HG03108 (cell line): ENCODE data around the gene CIP2A.

Experiments
- ATAC-seq: cut with Tn5 transposase; IDR thresholded peaks from one replicate; pipeline ENCODE4 v1.9.1; 2021; ENCODE audit warnings: moderate library complexity; ENCODE audit not compliant: unreplicated experiment

CIP2A gene

DNA sequence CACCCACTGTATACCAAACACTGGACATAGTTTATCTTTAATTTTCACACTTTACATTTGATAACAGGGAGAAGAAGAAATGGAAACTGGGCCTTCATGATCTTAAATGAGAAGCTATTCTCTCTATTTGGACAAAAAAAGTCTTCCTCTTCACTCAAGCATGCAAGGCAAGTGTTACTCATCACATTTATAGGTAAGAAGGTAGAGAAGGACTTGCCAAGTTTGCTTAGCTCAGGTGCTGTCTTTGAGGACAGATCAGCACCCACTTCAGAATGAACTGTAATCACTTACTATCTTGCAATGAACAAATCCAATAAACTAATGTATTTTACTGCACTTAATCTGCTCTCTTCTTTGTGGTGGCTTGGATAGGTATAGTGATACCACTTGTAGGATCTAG, 77.7 kb downstream of the CIP2A start:
- ATAC-seq: no peak

DNA sequence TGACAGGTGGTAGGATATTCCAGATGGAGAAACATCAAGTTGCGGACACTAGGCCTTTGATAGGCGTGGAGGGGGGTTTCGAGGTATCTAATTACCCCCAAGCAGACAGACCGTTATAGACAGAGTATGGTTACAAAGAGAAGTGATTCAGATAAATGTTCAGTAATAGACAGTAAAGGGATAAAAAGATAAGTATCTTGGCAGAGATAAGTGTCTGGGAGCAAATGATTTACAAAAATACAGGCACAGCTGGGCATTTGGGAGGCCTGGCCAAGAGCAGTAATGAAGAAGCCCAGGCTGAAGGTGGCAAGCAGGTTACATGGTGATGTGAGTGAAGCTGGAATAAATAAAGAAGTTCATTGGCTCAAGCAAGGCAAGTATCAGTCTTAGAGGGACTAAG, 78.2 kb downstream of the CIP2A start:
- no peak for ATAC-seq

DNA sequence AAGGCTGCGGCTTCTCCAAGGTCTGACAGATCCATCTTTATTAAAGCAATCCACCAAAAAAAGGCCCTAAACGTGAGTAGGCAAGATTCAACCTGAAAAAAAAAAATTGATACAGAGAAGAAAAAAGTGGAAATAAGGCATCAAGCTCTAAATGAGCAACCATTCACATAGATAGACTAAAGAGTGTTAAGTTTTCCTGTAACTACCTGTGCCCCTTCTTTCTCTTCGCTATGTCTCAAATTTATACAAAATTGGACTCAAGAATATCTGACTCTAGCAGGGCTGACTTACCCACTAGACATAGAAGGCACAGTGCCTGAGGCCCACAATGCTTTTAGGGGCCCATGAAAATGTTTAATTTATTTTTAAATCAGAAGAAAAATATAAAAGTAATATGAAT, 78.7 kb downstream of the CIP2A start, which contains the start of gene MYH15:
Gene MYH15 (minus strand): TSS at position 101 of the 400 bp plus-strand sequence. CDS start 66 bp downstream, at position 35.
- no peak for ATAC-seq

DNA sequence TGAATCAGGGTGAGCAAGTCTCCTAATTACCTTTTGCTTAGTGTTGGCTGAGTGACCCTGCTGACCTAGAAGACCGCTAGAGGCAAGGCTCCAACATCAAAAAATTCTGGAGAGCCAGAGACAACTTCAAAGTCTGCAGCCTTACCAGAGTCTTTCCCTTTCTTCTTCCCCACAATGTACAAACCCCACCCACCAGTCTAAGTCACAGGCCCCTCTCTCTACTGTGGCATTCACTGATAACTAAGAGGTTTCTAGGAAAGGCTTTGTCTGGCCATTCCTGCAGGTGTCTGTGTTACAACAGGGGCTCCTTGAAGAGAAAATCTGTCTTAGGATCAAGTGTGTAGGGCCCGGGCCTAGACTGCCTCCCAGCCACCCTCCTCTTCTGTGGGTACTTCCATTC, 79.4 kb downstream of the CIP2A start:
- no peak for ATAC-seq

DNA sequence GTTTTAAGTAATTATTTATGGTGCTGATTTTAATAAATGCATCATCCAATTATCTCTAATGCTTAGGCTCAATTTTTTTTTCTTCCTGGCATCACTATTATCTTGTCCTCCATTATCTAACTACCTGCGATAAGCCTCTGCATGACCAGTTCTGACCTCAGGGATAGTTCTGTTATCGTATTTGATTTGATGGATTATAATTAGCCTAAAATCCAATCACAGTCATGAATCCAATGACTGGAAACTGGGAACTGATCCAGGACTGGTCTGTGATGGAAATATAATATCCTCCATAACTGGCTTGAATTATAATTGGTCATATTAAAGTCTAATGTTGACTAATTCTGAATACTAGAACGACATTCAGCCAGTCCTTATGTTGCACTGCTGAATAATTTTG, 80.0 kb downstream of the CIP2A start:
- no peak for ATAC-seq

DNA sequence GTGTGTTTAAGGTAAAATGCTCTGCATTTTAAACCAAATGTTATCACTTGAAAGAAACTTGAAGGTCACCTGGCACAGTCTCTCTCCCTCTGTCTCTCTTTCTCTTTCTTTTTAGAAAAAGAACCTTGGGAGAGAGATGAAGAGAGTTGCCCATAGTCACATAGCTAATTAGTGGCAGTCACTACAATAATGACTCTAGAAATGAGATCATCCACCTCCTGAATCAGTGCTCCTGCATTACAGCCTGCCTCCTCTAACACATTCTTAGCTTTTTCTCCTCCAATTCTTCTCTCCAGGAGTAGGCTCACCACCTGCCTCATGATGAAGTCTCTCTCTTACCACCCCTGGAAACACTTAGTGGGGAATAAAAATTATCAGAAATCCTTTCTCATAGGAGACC, 81.3 kb downstream of the CIP2A start:
- ATAC-seq: no peak

DNA sequence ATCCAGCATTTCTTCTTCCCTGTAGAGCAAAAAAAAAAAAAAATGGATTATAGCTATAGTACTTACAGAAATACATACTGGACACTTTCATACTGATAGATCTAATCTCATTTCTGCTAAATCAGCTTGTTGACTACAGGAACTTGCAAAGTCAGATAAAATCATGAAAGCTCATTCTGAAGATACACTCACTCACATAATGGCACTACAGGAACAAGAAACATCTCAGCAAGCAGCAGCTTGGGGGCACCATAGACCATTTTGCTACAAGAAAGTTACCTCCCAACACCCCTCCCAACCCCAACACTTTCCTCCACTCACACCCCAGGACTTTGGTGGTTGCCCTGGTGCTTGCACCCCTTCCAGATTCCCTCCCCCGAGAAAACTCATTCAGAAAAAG, 83.4 kb downstream of the CIP2A start:
- no peak for ATAC-seq

DNA sequence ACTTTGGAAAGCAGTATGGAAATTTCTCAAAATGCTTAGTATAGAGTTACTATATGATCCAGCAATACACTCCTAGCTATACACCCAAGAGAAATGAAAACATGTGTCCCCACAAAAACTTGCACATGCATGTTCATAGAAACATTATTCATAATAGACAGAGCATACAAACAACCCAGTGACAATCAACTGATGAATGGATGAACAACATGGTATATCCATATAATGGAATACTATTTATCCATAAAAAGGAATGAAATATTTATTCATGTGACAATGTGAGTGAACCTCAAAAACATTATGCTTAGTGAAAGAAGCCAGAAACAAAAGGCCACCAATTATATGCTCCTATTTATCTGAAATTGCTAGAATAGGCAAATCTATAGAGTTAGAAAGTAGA, 85.5 kb downstream of the CIP2A start:
- no peak for ATAC-seq

DNA sequence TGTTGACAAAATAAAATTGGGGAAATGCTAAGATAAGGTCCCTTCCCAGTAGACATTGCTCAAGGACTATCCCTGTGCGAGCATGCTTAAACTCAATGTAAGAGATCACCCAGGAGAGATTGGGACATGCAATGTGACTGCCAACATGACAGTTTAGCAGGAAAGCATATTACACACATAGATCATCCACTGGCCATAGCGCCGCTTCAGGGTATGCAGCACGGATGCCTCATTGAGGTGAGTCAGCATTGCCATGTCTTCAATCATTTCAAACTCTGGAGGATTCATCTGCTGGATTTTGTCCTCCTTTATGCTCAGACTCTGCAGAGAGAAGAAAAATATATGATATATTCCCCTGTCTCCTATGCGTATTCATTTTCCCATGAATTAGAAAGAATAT, 87.7 kb downstream of the CIP2A start:
- ATAC-seq: no peak

DNA sequence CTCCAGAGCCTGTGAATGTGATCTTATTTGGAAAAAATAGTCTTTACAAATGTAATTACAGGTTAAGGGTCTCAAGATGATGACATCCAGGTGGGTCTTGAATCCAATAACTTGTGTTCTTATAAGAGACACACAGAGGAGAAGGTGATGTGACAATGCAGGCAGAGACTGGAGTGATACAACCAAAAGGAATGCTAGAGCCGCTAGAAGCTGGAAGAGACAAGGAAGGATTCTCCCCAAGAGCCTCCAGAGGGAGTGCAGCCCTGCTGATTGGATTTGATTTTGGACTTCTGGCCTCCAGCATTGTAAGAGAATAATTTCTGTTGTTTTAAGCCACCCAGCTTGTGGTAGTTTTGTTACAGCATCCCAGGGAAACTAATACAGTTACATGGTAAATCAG, 88.5 kb downstream of the CIP2A start:
- no peak for ATAC-seq
